Renal cortical epithelial cell (primary cell): ENCODE results near the gene HAAO. TPM values are rescaled to one million over a fixed set of nuclear protein-coding genes. Genes with fewer than 3 reads are reported as not detected.

ENCODE experiments used
- DNase-seq: peaks from one replicate; pipeline ENCODE4 v3.0.0-alpha.2; 2011; ENCODE audit warnings: low read depth
- total RNA-seq: library from RNA; depleted of rRNA; stranded (reverse); fragments of >200 nt; gene quantifications from 2 replicates; pipeline ENCODE4 v1.2.3, GENCODE V29; 2014

The HAAO gene
- total RNA-seq, 1 donor from 2014 or later, result 1.1 TPM

DNA sequence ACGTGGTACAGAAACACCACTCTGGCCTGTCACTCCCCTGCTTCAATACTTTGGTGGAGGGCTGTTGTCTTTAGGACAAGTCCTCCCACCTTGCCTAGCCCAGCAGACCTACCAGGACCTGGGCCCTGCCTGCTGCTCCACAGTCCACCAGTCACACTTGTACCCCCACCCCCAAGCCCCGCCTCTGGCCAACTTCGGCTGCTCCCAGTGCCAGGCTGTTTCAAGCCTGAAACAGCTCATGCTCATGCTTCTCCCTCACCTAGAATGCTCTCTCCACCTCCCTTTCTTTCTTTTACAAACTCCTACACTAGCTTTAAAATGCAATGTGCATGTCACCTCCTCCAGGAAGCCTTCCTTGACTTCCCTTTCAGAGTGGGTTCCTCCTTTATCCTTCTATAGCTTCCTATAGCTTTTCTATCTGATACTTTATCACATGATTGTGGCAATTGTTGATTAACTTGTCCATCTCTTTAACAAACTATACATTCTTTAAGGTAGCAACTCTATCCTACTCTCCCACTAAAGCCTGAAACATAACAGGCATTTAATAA, 23.6 kb downstream of the HAAO start:
- no peak for DNase-seq

- DNase-seq, result no peak
These were observed 24.3 kb downstream of the HAAO start for GRCh38 chr2:42767899-42768705.

- DNase-seq, result no peak
These were observed 25.1 kb downstream of the HAAO start for GRCh38 chr2:42767080-42767898.

GRCh38 chr2:42765686-42766085, 26.7 kb downstream of the HAAO start:
- no peak for DNase-seq

DNA sequence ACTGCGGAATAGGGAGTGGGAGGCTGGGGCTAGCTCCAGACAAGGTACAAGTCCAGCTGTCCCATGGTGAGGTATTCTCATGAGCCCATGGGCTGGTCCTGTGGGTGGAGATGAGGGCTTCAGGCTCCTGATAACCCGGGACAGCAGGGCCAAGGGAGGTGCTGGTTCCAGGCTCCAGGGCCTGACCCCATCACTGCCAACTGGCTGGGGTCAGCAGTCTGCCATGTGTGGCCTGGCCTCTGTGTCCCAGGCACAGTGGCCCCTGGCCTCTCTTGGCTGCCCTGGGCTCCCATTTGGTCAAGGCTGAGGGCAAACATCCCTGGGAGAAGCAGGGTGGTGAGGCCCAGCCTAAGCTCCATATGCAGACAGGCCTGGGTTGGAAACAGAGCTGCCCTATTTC, 27.5 kb downstream of the HAAO start:
- DNase-seq, result no peak

GRCh38 chr2:42764096-42764495, 28.3 kb downstream of the HAAO start, which contains the start of gene OXER1:
TSS of gene OXER1 (minus strand) at chr2:42764135. CDS start at chr2:42764062, 73 bp downstream.
- no peak for DNase-seq

DNA sequence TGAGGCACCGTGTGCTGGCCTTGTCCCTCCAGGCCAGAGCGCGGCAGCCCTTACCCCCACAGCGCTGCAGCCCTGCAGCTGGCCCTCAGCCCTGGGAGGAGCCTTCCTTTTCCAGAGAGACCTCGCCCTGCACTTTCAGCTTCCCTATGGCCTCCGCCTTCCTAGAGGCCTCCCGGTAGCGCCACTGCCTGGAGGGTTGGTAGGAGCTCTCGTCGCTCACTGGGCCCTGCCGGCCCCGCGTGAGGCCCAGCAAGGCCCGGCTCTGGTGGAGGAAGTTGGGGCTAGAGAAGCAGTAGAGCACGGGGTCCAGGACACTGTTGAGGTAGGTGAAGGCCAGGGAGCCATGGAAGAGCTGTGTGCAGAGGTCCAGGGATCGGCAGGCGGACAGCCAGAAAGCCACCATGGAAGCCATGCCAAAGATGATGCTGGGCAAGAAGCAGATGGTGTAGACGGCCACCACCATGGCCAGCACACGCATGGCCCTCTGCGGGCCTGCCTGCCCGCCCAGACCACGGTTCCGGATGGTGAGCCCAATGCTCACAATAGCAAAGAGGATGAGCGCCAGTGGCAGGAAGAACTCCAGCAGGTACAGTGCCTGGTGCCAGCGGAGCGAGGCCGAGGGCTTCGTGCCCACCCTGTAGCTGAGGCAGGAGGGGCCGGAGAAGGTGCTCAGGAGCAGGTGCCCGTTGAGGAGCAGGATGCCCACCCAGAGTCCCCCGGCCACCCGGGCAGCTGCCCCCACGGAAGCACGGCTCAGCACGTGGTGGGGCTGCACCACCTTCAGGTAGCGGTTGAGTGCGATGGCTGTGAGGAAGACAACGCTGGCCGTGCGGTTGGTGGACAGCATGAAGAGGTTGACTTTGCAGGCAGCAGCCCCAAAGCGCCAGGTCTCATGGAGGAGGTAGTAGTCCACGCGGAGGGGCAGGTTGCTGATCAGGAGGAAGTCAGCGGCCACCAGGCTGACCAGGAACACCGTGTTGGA, 29.3 kb downstream of the HAAO start:
- DNase-seq, result no peak

DNA sequence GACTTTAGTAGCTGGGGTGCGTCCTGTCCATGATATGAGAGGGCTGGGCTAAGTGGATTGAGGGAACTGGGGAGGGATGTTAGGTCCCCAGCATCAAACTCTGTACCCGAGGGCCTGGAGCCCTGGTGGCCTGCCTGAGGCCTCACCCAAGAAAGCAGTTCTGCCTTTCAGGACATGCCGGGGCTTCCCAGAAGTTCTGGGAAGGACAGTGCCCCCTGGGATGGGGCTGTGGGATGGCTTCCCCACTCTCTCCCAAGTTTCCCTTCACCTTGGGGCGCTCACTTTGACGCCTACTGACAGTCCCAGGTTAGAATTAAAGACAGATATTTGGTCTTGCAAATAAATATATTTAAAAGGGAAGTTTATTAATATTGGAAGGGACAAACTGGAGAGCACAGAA, 30.2 kb downstream of the HAAO start:
- no peak for DNase-seq

DNA sequence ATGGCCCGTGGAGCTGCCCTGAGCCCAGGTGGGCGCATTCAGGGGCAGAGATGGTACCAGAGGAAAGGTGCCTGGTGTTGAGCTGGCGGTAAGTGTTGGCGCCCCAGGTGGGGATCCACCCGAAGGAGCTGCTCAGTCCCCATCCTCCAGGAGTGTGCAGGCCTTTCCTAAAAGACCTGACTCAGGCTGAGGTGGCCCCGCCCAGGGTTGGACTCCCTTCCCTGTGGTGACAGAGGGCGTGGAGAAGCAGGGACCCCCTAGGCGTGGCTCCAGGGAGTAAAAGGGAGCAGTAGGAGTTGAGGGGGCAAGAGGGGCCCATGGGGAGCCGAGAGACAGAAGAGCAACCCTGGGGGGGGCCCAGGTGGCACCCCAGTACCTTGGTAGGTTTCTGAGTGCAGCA, 30.8 kb downstream of the HAAO start:
- DNase-seq, result no peak

DNA sequence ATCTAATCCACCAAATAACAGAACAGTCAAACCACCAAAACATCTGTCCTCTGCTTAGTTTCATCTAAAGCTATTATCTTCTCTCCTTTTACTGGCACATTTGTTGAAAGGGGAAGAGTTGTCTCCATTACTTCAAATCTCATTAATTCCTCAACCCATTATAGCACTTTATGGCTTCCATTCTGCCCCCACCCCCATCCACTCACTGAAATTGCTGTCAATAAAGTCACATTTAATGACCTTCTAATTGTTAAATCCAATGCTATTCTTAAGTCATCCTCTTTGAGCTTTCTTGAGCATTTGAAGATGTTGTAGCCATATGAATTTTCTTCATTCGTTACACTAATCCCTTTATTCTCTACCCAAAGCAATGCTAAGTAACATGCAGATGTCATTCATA, 33.6 kb downstream of the HAAO start:
- no peak for DNase-seq

GRCh38 chr2:42757981-42758740, 34.2 kb downstream of the HAAO start:
- DNase-seq, result no peak

- no peak for DNase-seq
These were observed 35.3 kb downstream of the HAAO start for GRCh38 chr2:42756966-42757513.

- no peak for DNase-seq
These were observed 36.1 kb downstream of the HAAO start for GRCh38 chr2:42756150-42756775.

DNA sequence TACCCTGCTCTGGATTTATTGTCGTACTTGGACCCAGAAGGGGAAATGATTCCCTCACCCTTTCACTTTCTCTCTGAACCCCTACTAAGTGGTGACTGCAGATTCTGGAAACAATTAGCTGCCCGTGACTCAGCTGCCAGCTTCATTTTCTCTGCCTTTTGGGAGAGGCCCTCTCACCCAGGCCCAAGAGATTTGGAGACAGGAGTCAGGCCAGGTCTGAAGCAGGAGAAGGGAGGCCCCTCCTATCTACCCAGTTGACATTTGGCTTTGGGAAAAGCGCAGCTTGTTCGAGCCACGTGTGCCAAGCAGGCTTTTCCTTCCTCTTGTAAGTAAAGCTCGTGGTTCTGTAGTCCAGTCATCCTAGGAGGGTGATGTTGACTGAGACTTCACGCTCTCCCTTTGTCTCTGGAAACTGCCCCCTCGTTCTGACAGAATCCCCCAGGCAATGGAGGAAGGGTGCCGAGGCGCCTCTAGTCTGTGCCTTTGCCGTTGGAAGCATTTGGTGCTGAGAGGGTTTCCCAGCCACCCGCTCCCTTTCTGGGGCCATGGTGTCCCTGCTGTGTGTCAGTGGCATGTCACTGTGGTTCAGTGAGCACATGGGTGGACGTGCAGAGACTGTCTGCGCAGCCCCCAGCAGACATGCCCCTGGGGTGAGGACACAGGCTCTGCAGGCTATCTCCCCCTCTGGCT, 37.0 kb downstream of the HAAO start:
- no peak for DNase-seq

DNA sequence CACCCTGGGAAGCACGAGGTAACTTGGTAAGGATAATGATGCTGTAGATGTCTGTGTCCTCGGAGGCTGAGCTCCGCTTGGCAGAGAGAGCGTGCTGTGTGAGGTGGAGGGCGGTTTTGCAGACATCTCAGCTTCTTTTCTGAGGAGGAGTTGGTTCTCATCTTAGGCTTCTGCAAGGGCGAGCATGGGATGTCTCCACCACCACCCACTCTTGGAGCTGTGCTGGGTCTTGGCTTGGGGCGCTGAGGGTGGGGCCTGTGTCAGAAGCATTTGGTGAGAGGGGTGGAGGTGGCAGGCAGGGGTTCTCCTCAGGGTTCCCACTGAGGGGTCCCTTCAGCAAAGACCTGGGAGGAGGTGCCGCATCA, 37.6 kb downstream of the HAAO start:
- no peak for DNase-seq

GRCh38 chr2:42754021-42754775, 38.2 kb downstream of the HAAO start:
- no peak for DNase-seq

DNA sequence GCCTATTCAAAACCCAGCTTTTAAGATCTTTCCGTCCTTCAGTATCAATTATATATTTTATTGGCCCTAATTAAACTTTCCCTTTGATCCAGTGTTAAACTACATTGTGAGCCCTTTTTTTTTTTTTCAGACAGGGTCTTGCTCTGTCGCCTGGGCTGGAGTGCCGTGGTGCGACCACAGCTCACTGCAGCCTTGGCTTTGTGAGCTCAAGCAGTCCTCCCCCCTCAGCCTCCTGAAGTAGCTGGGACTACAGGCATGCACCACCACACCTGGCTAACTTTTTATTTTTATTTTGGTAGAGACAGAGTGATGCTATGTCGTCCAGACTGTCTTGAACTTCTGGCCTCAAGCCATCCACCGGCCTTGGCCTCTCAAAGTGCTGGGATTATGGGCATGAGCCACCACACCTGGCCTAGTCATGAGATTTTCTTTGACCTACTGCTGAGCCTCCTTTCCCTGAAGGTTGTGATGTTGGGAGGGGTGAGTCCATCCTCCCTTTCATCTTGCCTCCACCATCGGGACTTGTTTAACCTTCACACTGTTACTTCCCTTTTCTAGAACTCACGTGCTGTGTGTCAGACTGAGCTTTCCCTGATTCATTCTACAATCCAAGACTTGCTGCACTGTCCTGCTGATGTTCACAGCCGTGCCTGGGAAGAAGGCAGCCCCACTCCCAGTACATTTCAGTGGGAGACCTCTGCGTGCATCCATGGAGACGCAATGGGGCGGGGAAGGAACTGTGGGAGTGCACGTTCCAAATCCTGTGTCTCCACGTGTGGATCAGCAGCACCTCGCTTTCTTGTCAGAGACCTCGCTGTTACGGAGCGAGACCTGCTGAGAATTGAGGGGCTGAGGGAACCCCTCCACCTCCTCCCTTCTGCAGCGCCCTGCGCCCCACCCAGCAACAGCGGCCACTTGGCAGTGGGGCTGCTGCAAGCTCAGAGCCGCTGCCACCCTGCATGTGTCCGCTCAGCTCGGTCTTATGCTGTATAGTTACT, 39.3 kb downstream of the HAAO start:
- no peak for DNase-seq
